ENCODE measurements around the gene ST3GAL3. TPM values are rescaled to one million over a fixed set of nuclear protein-coding genes. Genes with fewer than 3 reads are reported as not detected.

ST3GAL3 gene
- total and polyA plus RNA-seq, 10 of the 15 experiments (the other 5 are each of a cell fraction or from before 2014, with no cell fraction given) = 1.2 to 19.3 (median 11.0) TPM

DNA sequence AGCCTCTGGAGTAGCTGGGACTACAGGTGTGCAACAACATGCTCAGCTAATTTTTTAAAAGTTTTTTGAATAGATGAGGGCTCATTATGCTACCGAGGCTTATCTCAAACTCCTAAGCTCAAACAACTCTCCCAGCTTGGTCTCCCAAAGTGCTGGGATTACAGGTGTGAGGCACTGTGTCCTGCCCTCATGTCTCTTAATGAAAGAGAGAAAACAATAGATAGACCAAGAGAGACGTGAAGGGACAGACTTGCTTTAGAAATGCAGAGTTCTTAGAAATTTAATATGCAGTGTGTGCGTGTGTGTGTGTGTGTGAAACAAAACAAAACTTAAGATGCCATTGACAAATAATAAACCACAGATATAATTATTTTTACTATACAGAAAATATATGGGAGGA is 105.2 kb downstream of the ST3GAL3 start (continued):
- no peak for TF ChIP-seq NFXL1 (IDR thresholded peaks at IDR 0.05; ENCODE audit: borderline replicate concordance)

DNA sequence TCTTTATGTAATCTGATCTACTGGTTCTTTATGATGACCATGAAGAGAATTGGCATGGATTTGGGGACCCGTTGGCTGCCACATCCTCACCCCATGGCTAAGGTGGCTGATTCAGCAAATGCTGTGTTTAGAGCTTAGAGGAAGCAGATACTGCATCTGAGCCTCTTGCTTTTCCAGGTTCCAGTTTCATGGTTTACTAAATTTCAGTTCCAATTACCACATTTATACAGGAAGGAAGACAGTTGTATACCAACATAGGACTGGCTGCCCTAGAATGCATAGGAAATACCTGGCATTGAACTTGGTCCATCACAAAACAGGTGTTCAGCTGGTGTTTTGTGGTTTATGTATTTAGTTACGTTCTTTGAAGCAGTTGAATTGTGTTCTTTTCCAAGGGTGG is 107.1 kb downstream of the ST3GAL3 start:
- Histone ChIP-seq H4K20me1 (ENCODE audit: control insufficient read depth, insufficient read depth) (no peaks in the 10 kb centered on the region), H3K4me2 (ENCODE audit: control insufficient read depth, insufficient read depth) (no peak overlapping the region), H3K9me3 (replicated peaks; ENCODE audit: control insufficient read depth, insufficient read depth, low read length) (peaks cover 5% of the 10 kb centered on the region), H3K9ac (ENCODE audit: control insufficient read depth, insufficient read depth, low read length) (no peak overlapping the region), H3K27ac (ENCODE audit: control insufficient read depth, insufficient read depth) (no peak overlapping the region), H2AFZ (ENCODE audit: control insufficient read depth, low read depth, low read length) (no peak overlapping the region), H3K36me3 (ENCODE audit: control insufficient read depth in 2 of 2, insufficient read depth in 2 of 2, low read length in 1 of 2) (peaks cover 0 to 3% of the 10 kb centered on the region in 2 experiments; a peak in 2 of 4 replicates), H3K4me3 (no peak overlapping the region), H3K79me2 (ENCODE audit: control insufficient read depth, insufficient read depth, low read length) (no peaks in the 10 kb centered on the region), H3K4me1 (ENCODE audit: control insufficient read depth, insufficient read depth, low read length) (no peaks in the 10 kb centered on the region), H3K27me3 (replicated peaks in 1 of 2; ENCODE audit: control insufficient read depth in 2 of 2, insufficient read depth in 2 of 2, low read length in 1 of 2) (no peaks in the 10 kb centered on the region)
- intact Hi-C loops (cut with micrococcal nuclease; ENCODE audit: unreplicated experiment) (no loop called here), in situ Hi-C loops (cut with MboI) (no loop called here)
- CTCF ChIA-PET = interaction anchor here (1.4 to 1.9 kb wide), 3 partner anchors 17 to 120 kb away, joined by 3 to 8 read pairs (median 5); no protein-coding TSS in a partner anchor
- TF ChIP-seq, protein P1, sequence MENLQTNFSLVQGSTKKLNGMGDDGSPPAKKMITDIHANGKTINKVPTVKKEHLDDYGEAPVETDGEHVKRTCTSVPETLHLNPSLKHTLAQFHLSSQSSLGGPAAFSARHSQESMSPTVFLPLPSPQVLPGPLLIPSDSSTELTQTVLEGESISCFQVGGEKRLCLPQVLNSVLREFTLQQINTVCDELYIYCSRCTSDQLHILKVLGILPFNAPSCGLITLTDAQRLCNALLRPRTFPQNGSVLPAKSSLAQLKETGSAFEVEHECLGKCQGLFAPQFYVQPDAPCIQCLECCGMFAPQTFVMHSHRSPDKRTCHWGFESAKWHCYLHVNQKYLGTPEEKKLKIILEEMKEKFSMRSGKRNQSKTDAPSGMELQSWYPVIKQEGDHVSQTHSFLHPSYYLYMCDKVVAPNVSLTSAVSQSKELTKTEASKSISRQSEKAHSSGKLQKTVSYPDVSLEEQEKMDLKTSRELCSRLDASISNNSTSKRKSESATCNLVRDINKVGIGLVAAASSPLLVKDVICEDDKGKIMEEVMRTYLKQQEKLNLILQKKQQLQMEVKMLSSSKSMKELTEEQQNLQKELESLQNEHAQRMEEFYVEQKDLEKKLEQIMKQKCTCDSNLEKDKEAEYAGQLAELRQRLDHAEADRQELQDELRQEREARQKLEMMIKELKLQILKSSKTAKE (IDR thresholded peaks at IDR 0.05; ENCODE audit: low read depth, poor library complexity, severe bottlenecking) = no peak
- no TSS peak for BruUV-seq (replicated peaks)
- SMC1A ChIA-PET (ENCODE audit: uncharacterized antibody, unreplicated experiment) = interaction anchor here (1.1 to 2.1 kb wide), 3 partner anchors 9 to 120 kb away, joined by 4 to 6 read pairs (median 5); no protein-coding TSS in a partner anchor
- POLR2A ChIA-PET = no interaction called here
- FAIRE-seq (no peak), ATAC-seq (no peak), DNase-seq (ENCODE audit: low read depth, low spot score) (no peak)
- RAD21 ChIA-PET (ENCODE audit: unreplicated experiment) = no interaction called here
- 68% methylated on average over 2 of the region's 2 CpGs for WGBS (ENCODE audit: insufficient coverage, insufficient replicate concordance, low lambda C conversion rate, missing lambda C conversion rate)

Measured in GM12878 (cell line).